Bronchial epithelial cell (primary cell): ENCODE measurements around the gene GUCY2F. TPM values are rescaled to one million over a fixed set of nuclear protein-coding genes. Genes with fewer than 3 reads are reported as not detected.

Experiments
- DNase-seq: peaks from one replicate; pipeline ENCODE4 v3.0.0-alpha.2; 2010; ENCODE audit warnings: low read depth
- FAIRE-seq: peaks from 2 replicates; lab custom pipeline; 2011; peaks lifted over from hg19 to GRCh38; lab: Jason Lieb, UNC
- H3K27me3 ChIP-seq: 2 replicates; pipeline ENCODE4 v1.5.1; 2011; ENCODE audit warnings: low read length; ENCODE audit not compliant: control insufficient read depth, insufficient read depth
- H3K36me3 ChIP-seq: 2 replicates; pipeline ENCODE4 v1.5.1; 2011; ENCODE audit warnings: low read length; ENCODE audit not compliant: control insufficient read depth, insufficient read depth
- H3K4me3 ChIP-seq: 2 replicates; pipeline ENCODE4 v1.5.1; 2011; ENCODE audit warnings: mild to moderate bottlenecking, low read depth, low read length, control low read depth
- total RNA-seq: library from RNA; depleted of rRNA; stranded (reverse); fragments of >200 nt; gene quantifications from 2 replicates; pipeline ENCODE4 v1.2.1, GENCODE V29; 2014
- TF ChIP-seq, protein P1 (sequence below): IDR thresholded peaks from 2 replicates; pipeline ENCODE4 v1.5.1; 2011; ENCODE audit warnings: mild to moderate bottlenecking, moderate library complexity, low read length, control low read depth, inconsistent platforms; ENCODE audit not compliant: insufficient read depth, severe bottlenecking

GUCY2F gene
- total RNA-seq, 1 donor from 2014 or later, result under 0.01 TPM

DNA sequence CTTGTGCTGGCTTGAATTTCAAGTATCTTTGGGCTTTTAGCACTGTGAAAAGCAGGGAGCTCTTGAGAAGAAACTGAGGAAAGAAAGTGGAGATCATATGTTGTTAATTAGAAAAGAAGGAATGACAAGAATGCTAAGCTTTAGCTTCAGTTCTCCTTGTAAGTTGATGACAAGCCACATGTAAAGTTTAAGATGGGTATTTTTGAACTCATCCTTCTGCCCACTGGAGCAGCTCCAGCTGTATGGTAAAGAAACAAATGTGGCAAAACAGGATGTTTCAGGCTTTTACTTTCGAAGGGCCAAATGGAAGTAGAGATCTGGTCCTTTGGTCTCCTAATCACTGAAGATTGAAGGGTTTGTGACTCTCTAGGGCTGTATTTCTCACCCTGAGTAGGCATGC is 137.8 kb downstream of the GUCY2F start:
- no peaks in the 10 kb centered on the region for H3K27me3 ChIP-seq
- no peak for FAIRE-seq
- no peaks in the 10 kb centered on the region for H3K36me3 ChIP-seq
- H3K4me3 ChIP-seq, result no peak overlapping the region
- TF ChIP-seq, protein P1, sequence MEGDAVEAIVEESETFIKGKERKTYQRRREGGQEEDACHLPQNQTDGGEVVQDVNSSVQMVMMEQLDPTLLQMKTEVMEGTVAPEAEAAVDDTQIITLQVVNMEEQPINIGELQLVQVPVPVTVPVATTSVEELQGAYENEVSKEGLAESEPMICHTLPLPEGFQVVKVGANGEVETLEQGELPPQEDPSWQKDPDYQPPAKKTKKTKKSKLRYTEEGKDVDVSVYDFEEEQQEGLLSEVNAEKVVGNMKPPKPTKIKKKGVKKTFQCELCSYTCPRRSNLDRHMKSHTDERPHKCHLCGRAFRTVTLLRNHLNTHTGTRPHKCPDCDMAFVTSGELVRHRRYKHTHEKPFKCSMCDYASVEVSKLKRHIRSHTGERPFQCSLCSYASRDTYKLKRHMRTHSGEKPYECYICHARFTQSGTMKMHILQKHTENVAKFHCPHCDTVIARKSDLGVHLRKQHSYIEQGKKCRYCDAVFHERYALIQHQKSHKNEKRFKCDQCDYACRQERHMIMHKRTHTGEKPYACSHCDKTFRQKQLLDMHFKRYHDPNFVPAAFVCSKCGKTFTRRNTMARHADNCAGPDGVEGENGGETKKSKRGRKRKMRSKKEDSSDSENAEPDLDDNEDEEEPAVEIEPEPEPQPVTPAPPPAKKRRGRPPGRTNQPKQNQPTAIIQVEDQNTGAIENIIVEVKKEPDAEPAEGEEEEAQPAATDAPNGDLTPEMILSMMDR, result no peak
- no peak for DNase-seq

DNA sequence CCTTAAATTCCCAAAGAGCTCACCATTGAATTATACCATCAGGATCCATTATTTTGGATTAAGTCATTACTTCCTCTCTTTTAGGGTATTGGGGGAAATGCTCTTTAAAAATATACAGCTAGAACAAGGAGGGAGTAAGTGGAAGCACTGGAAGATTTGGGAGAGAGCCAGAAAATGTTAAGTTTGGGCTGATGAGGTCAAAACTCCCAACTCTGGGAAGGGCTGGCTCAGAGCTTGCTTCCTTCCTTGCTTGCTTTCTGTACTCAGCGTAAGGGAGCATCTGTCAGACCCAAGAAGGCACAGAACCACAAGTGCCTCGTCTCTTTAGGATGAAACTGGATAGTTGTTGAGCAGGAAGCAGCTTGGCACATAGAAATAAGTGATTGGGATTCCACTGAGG is 138.2 kb downstream of the GUCY2F start:
- TF ChIP-seq, protein P1, result no peak
- no peaks in the 10 kb centered on the region for H3K27me3 ChIP-seq
- H3K4me3 ChIP-seq, result no peak overlapping the region
- no peaks in the 10 kb centered on the region for H3K36me3 ChIP-seq
- FAIRE-seq (no peak), DNase-seq (no peak)

GRCh38 chrX:109336141-109336540 is 145.7 kb downstream of the GUCY2F start:
- Histone ChIP-seq H3K36me3 (no peaks in the 10 kb centered on the region), H3K4me3 (no peak overlapping the region), H3K27me3 (no peaks in the 10 kb centered on the region)
- DNase-seq (no peak), FAIRE-seq (no peak)
- TF ChIP-seq, protein P1, result no peak

DNA sequence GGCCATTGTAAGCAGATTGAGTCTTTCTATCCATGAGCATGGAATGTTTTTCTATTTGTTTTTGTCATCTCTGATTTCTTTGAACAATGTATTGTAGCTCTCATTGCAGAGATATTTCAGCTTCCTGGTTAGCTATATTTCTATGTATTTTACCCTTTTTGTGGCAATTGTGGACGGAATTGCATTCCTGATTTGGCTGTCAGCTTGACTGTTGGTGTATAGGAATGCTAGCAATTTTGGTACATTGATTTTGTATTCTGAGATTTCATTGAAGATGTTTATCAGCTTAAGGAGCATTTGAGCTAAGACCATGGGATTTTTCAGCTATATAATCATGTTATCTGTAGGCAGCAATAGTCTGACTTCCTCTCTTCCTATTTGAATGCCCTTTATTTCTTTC is 154.6 kb downstream of the GUCY2F start:
- no peaks in the 10 kb centered on the region for H3K36me3 ChIP-seq
- FAIRE-seq, result no peak
- no peak for DNase-seq
- H3K27me3 ChIP-seq, result no peaks in the 10 kb centered on the region
- H3K4me3 ChIP-seq, result no peak overlapping the region
- TF ChIP-seq, protein P1, result no peak

Other genes with a start within 250 kb of the GUCY2F start
- 11.3 and 13.2 TPM in 2 replicates for gene NXT2, start 54.8 kb upstream of the GUCY2F start, total RNA-seq
- gene KCNE5, start 143.1 kb upstream of the GUCY2F start, total RNA-seq, result 0.26 TPM in 2 replicates